Measurements from ENCODE around the gene MASTL. TPM values are rescaled to one million over a fixed set of nuclear protein-coding genes. Genes with fewer than 3 reads are reported as not detected.

The MASTL gene
- total and polyA plus RNA-seq, 2 donors (not counting 1 experiment from before 2014, with no cell fraction given) = 7.6 to 12.4 TPM

DNA sequence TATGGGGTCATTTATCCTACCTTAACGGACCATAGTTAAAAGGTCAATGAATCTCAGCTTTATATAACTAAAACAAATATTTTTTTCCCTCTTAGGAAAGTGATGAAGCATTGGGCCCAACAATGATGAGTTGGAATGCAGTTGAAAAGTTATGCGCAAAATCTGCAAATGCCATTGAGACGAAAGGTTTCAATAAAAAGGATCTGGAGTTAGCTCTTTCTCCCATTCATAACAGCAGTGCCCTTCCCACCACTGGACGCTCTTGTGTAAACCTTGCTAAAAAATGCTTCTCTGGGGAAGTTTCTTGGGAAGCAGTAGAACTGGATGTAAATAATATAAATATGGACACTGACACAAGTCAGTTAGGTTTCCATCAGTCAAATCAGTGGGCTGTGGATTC lies 14.7 kb downstream of the MASTL start:
- Mint-ChIP-seq H3K9me3 (ENCODE audit: insufficient read depth) (no peaks in the 10 kb centered on the region), H3K27ac (no peak overlapping the region), H3K4me1 (peaks cover 4% of the 10 kb centered on the region), H3K27me3 (no peaks in the 10 kb centered on the region), H3K4me3 (no peak overlapping the region)
- Histone ChIP-seq H3K36me3 (replicated peaks in 1 of 2; ENCODE audit: control extremely low read depth in 1 of 2, control insufficient read depth in 1 of 2, extremely low read depth in 1 of 2, insufficient read depth in 2 of 2, low read length in 1 of 2) (peaks cover 6 to 40% of the 10 kb centered on the region in 2 experiments), H3K9ac (ENCODE audit: low read length) (no peak overlapping the region), H3K27me3 (replicated peaks in 1 of 4; ENCODE audit: control extremely low read depth in 1 of 4, control insufficient read depth in 3 of 4, insufficient read depth in 4 of 4, low read length in 3 of 4) (no peaks in the 10 kb centered on the region), H3K9me3 (ENCODE audit: control extremely low read depth in 1 of 3, control insufficient read depth in 2 of 3, insufficient read depth in 1 of 3, low read length in 2 of 3) (no peaks in the 10 kb centered on the region), H3K4me3 (ENCODE audit: control extremely low read depth in 1 of 5, extremely low read depth in 1 of 5, insufficient read depth in 1 of 5, low read depth in 2 of 5, low read length in 4 of 5) (no peak overlapping the region), H3K4me1 (ENCODE audit: control insufficient read depth in 2 of 2, insufficient read depth in 2 of 2, low read length in 2 of 2) (no peaks in the 10 kb centered on the region), H3K27ac (ENCODE audit: low read length in 2 of 2) (no peak overlapping the region), H3K79me2 (ENCODE audit: control insufficient read depth, insufficient read depth, low read length) (no peaks in the 10 kb centered on the region), H4K20me1 (ENCODE audit: control insufficient read depth, insufficient read depth, low read length, poor library complexity, severe bottlenecking) (no peaks in the 10 kb centered on the region), H3K4me2 (replicated peaks; ENCODE audit: low read depth, low read length, poor library complexity, severe bottlenecking) (no peak overlapping the region), H2AFZ (ENCODE audit: insufficient read depth, low read depth, low read length, poor library complexity, severe bottlenecking) (no peak overlapping the region)
- TF ChIP-seq, protein P1, sequence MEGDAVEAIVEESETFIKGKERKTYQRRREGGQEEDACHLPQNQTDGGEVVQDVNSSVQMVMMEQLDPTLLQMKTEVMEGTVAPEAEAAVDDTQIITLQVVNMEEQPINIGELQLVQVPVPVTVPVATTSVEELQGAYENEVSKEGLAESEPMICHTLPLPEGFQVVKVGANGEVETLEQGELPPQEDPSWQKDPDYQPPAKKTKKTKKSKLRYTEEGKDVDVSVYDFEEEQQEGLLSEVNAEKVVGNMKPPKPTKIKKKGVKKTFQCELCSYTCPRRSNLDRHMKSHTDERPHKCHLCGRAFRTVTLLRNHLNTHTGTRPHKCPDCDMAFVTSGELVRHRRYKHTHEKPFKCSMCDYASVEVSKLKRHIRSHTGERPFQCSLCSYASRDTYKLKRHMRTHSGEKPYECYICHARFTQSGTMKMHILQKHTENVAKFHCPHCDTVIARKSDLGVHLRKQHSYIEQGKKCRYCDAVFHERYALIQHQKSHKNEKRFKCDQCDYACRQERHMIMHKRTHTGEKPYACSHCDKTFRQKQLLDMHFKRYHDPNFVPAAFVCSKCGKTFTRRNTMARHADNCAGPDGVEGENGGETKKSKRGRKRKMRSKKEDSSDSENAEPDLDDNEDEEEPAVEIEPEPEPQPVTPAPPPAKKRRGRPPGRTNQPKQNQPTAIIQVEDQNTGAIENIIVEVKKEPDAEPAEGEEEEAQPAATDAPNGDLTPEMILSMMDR (IDR thresholded peaks at IDR 0.05) = no peak
- no peak for TF ChIP-seq EZH2 (IDR thresholded peaks at IDR 0.05; ENCODE audit: borderline replicate concordance, insufficient read depth, low read depth, low read length, poor library complexity, severe bottlenecking)
- ATAC-seq (ENCODE audit: low read depth) (no peak), DNase-seq (no peak)
- CTCF ChIA-PET = interaction anchor here (0.6 kb wide), 2 partner anchors 54 to 313 kb away, joined by 3 to 5 read pairs; no protein-coding TSS in a partner anchor
- WGBS (ENCODE audit: insufficient coverage) = 100% methylated on average over 2 of the region's 4 CpGs
- intact Hi-C loops (cut with micrococcal nuclease) = no loop called here
- POLR2A ChIA-PET = no interaction called here

DNA sequence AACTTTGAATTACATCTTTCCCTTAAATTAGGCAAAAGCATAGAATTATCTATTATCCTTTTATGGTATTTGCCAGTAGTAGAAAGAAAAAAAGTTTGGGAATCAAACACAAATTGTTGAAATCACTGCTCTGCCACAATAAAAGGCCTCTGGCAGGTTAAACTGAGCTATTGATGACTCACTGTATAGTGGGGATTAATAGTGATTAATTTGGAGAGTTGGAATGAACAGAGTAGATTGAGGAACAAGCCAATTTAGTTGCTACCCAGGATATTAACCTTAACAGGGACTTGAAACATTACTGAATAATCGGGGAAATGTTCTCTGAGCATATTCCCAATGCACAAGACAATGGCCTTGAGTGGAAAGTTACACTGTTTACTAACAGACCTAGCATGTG lies 33.1 kb downstream of the MASTL start:
- Histone ChIP-seq H3K9ac (ENCODE audit: low read length) (no peak overlapping the region), H3K27me3 (replicated peaks in 1 of 4; ENCODE audit: control extremely low read depth in 1 of 4, control insufficient read depth in 3 of 4, insufficient read depth in 4 of 4, low read length in 3 of 4) (no peaks in the 10 kb centered on the region), H2AFZ (ENCODE audit: insufficient read depth, low read depth, low read length, poor library complexity, severe bottlenecking) (no peak overlapping the region), H3K36me3 (replicated peaks in 1 of 2; ENCODE audit: control extremely low read depth in 1 of 2, control insufficient read depth in 1 of 2, extremely low read depth in 1 of 2, insufficient read depth in 2 of 2, low read length in 1 of 2) (peaks cover 5 to 8% of the 10 kb centered on the region in 2 experiments), H3K4me1 (ENCODE audit: control insufficient read depth in 2 of 2, insufficient read depth in 2 of 2, low read length in 2 of 2) (no peaks in the 10 kb centered on the region), H4K20me1 (ENCODE audit: control insufficient read depth, insufficient read depth, low read length, poor library complexity, severe bottlenecking) (no peaks in the 10 kb centered on the region), H3K27ac (ENCODE audit: low read length in 2 of 2) (no peak overlapping the region), H3K79me2 (ENCODE audit: control insufficient read depth, insufficient read depth, low read length) (no peaks in the 10 kb centered on the region), H3K4me2 (replicated peaks; ENCODE audit: low read depth, low read length, poor library complexity, severe bottlenecking) (no peak overlapping the region), H3K9me3 (ENCODE audit: control extremely low read depth in 1 of 3, control insufficient read depth in 2 of 3, insufficient read depth in 1 of 3, low read length in 2 of 3) (no peaks in the 10 kb centered on the region), H3K4me3 (ENCODE audit: control extremely low read depth in 1 of 5, extremely low read depth in 1 of 5, insufficient read depth in 1 of 5, low read depth in 2 of 5, low read length in 4 of 5) (no peak overlapping the region)
- ATAC-seq (ENCODE audit: low read depth) (no peak), DNase-seq (no peak)
- intact Hi-C loops (cut with micrococcal nuclease) = no loop called here
- ChIA-PET POLR2A (no interaction called here), CTCF (no interaction called here)
- Mint-ChIP-seq H3K9me3 (ENCODE audit: insufficient read depth) (no peaks in the 10 kb centered on the region), H3K27me3 (no peaks in the 10 kb centered on the region), H3K4me1 (no peaks in the 10 kb centered on the region), H3K27ac (no peak overlapping the region), H3K4me3 (no peak overlapping the region)
- TF ChIP-seq, protein P1 (IDR thresholded peaks at IDR 0.05) = no peak
- no peak for TF ChIP-seq EZH2 (IDR thresholded peaks at IDR 0.05; ENCODE audit: borderline replicate concordance, insufficient read depth, low read depth, low read length, poor library complexity, severe bottlenecking)
- no CpG with 5 or more reads among the region's 1 CpG for WGBS (ENCODE audit: insufficient coverage)
